A172 (cell line): ENCODE measurements around the gene SEPTIN10. TPM values are rescaled to one million over a fixed set of nuclear protein-coding genes. Genes with fewer than 3 reads are reported as not detected.
"Not testable (repeated sequence)": the region's sequence is repeated elsewhere in the genome, so short reads cannot be mapped to it uniquely, and the experiment has no call there.

Experiments
- DNase-seq: peaks from one replicate; pipeline ENCODE4 v3.0.0-alpha.2; 2015; ENCODE audit warnings: low spot score
- total RNA-seq: library from RNA; depleted of rRNA; stranded (reverse); fragments of >200 nt; shearing (Covaris generic); gene quantifications from 2 replicates; pipeline ENCODE4 v1.2.3, GENCODE V29; 2014

Gene SEPTIN10
- total RNA-seq, 1 experiment from 2014 or later, result 149 TPM

GRCh38 chr2:109602617-109603188 lies 11.1 kb downstream of the SEPTIN10 start:
- no peak for DNase-seq

- no peak for DNase-seq
Measured at GRCh38 chr2:109601783-109602182, 12.0 kb downstream of the SEPTIN10 start.

GRCh38 chr2:109597283-109597682 lies 16.5 kb downstream of the SEPTIN10 start:
- no peak for DNase-seq

GRCh38 chr2:109595644-109596043 lies 18.1 kb downstream of the SEPTIN10 start:
- DNase-seq, result no peak

GRCh38 chr2:109594246-109594885 lies 19.4 kb downstream of the SEPTIN10 start:
- DNase-seq, result no peak

GRCh38 chr2:109592905-109593304 lies 20.9 kb downstream of the SEPTIN10 start:
- DNase-seq, result no peak

GRCh38 chr2:109591206-109591605 lies 22.6 kb downstream of the SEPTIN10 start:
- DNase-seq, result no peak

- DNase-seq, result no peak
Measured at GRCh38 chr2:109586687-109587086, 27.1 kb downstream of the SEPTIN10 start.

- no peak for DNase-seq
Measured at GRCh38 chr2:109582928-109583895, 30.6 kb downstream of the SEPTIN10 start.

- DNase-seq, result not testable (repeated sequence)
Measured at GRCh38 chr2:109577630-109578029, 36.1 kb downstream of the SEPTIN10 start.

- no peak for DNase-seq
Measured at GRCh38 chr2:109575373-109575772, 38.4 kb downstream of the SEPTIN10 start.

GRCh38 chr2:109563980-109564550 lies 49.7 kb downstream of the SEPTIN10 start:
- no peak for DNase-seq

- DNase-seq, result no peak
Measured at GRCh38 chr2:109563288-109563687, 50.5 kb downstream of the SEPTIN10 start.

- peak; percentile 28 for DNase-seq
Measured at GRCh38 chr2:109562421-109562820, 51.3 kb downstream of the SEPTIN10 start.

- DNase-seq, result peak; percentile 27
Measured at GRCh38 chr2:109560265-109560664, 53.5 kb downstream of the SEPTIN10 start.

GRCh38 chr2:109558076-109558882 lies 55.5 kb downstream of the SEPTIN10 start:
- peak; percentile 89 for DNase-seq

- DNase-seq, result no peak
Measured at GRCh38 chr2:109557309-109557708, 56.5 kb downstream of the SEPTIN10 start.

GRCh38 chr2:109555346-109555900 lies 58.3 kb downstream of the SEPTIN10 start:
- no peak for DNase-seq

- no peak for DNase-seq
Measured at GRCh38 chr2:109554758-109555157, 59.0 kb downstream of the SEPTIN10 start.

- DNase-seq, result no peak
Measured at GRCh38 chr2:109549016-109549590, 64.7 kb downstream of the SEPTIN10 start.

GRCh38 chr2:109547280-109547679 lies 66.5 kb downstream of the SEPTIN10 start:
- DNase-seq, result no peak
